ENCODE data around the gene LRRN2. TPM values are rescaled to one million over a fixed set of nuclear protein-coding genes. Genes with fewer than 3 reads are reported as not detected.

LRRN2 gene
- total RNA-seq, 1 experiment from 2014 or later = 5.8 TPM

GRCh38 chr1:204714194-204714860 lies 28.8 kb upstream of the LRRN2 start:
- no peak overlapping the region for H2BK120ac ChIP-seq (ENCODE audit: low read depth, low read length, poor library complexity, severe bottlenecking)

More at GRCh38 chr1:204714194-204714860, 28.8 kb upstream of the LRRN2 start:
- Histone ChIP-seq H2BK12ac (ENCODE audit: insufficient read length, low read depth, low read length) (no peak overlapping the region), H3K4me2 (ENCODE audit: insufficient read depth, insufficient read length, low read length) (peak overlapping the region; percentile 22), H3T11ph (ENCODE audit: low read length) (no peak overlapping the region), H3K27me3 (ENCODE audit: insufficient read depth, low read length) (peaks cover 37% of the 10 kb centered on the region), H3K9me3 (ENCODE audit: control insufficient read depth, low read depth, low read length) (no peaks in the 10 kb centered on the region), H4K91ac (ENCODE audit: insufficient read length, low read depth, low read length) (no peak overlapping the region), H3K79me1 (ENCODE audit: insufficient read depth, low read depth, low read length, poor library complexity, severe bottlenecking) (no peaks in the 10 kb centered on the region), H3K9ac (ENCODE audit: extremely low read depth, insufficient read length, low read length) (no peak overlapping the region), H2AK5ac (ENCODE audit: insufficient read length, low read length) (no peak overlapping the region), H4K8ac (replicated peaks; ENCODE audit: insufficient read length, low read depth, low read length) (no peak overlapping the region), H4K5ac (ENCODE audit: insufficient read length, low read depth, low read length) (no peak overlapping the region), H3K27ac (ENCODE audit: insufficient read length, low read depth, low read length) (no peak overlapping the region), H3K23me2 (ENCODE audit: insufficient read length, low read depth, low read length, poor library complexity, severe bottlenecking) (no peaks in the 10 kb centered on the region), H3K4ac (ENCODE audit: low read depth, low read length) (no peak overlapping the region), H2AFZ (ENCODE audit: low read length) (no peak overlapping the region), H2BK20ac (ENCODE audit: low read depth, low read length, poor library complexity, severe bottlenecking) (no peak overlapping the region), H3K23ac (ENCODE audit: insufficient read length, low read depth, low read length) (no peak overlapping the region), H3K56ac (ENCODE audit: insufficient read length, low read depth, low read length) (no peak overlapping the region), H3K79me2 (ENCODE audit: insufficient read depth, low read length) (no peaks in the 10 kb centered on the region), H3K18ac (ENCODE audit: insufficient read length, low read depth, low read length) (no peak overlapping the region), H4K20me1 (ENCODE audit: control insufficient read depth, insufficient read depth, insufficient read length) (peaks cover 3% of the 10 kb centered on the region), H2BK5ac (ENCODE audit: insufficient read length, low read length) (no peak overlapping the region), H3K4me1 (ENCODE audit: insufficient read depth, low read length) (peaks cover 26% of the 10 kb centered on the region), H3K14ac (ENCODE audit: insufficient read depth, low read length) (no peak overlapping the region), H2BK15ac (ENCODE audit: low read depth, low read length) (no peak overlapping the region)
- H3K27ac Mint-ChIP-seq = peak overlapping the region in 1 of 3 experiments; percentile 98; a peak in 1 of 7 replicates
- DNase-seq = no peak
- H3K4me1 Mint-ChIP-seq = peaks cover 62 to 71% of the 10 kb centered on the region in 2 experiments
- peak overlapping the region; percentile 14 to 64; a peak in 3 of 5 replicates for H3K4me3 Mint-ChIP-seq
- no peaks in the 10 kb centered on the region; a peak in 1 of 7 replicates for H3K36me3 Mint-ChIP-seq (ENCODE audit: insufficient read depth in 1 of 3, low read depth in 3 of 3)
- no CpG with 5 or more reads among the region's 6 CpGs for WGBS (ENCODE audit: extremely low coverage, insufficient read length, low lambda C conversion rate)
- peaks cover 72% of the 10 kb centered on the region for H3K27me3 Mint-ChIP-seq (ENCODE audit: low read depth)
- no peaks in the 10 kb centered on the region; a peak in 1 of 5 replicates for H3K9me3 Mint-ChIP-seq
- TF ChIP-seq, protein P1, sequence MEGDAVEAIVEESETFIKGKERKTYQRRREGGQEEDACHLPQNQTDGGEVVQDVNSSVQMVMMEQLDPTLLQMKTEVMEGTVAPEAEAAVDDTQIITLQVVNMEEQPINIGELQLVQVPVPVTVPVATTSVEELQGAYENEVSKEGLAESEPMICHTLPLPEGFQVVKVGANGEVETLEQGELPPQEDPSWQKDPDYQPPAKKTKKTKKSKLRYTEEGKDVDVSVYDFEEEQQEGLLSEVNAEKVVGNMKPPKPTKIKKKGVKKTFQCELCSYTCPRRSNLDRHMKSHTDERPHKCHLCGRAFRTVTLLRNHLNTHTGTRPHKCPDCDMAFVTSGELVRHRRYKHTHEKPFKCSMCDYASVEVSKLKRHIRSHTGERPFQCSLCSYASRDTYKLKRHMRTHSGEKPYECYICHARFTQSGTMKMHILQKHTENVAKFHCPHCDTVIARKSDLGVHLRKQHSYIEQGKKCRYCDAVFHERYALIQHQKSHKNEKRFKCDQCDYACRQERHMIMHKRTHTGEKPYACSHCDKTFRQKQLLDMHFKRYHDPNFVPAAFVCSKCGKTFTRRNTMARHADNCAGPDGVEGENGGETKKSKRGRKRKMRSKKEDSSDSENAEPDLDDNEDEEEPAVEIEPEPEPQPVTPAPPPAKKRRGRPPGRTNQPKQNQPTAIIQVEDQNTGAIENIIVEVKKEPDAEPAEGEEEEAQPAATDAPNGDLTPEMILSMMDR (conservative IDR thresholded peaks at IDR 0.05) = no peak
